ENCODE results near the gene EXOSC9. TPM values are rescaled to one million over a fixed set of nuclear protein-coding genes. Genes with fewer than 3 reads are reported as not detected.

The EXOSC9 gene
- total RNA-seq, 1 experiment from 2014 or later: 19.3 TPM

GRCh38 chr4:121842862-121843261 lies 41.7 kb downstream of the EXOSC9 start:
- Histone ChIP-seq H3K9me3 (ENCODE audit: control insufficient read depth, insufficient read depth, low read depth, low read length) (no peaks in the 10 kb centered on the region), H3K36me3 (ENCODE audit: control insufficient read depth, insufficient read depth, low read length) (no peaks in the 10 kb centered on the region), H3K27me3 (ENCODE audit: control insufficient read depth, insufficient read depth, low read length) (no peaks in the 10 kb centered on the region), H3K27ac (ENCODE audit: low read length) (no peak overlapping the region), H3K4me3 (ENCODE audit: low read depth in 2 of 2, low read length in 2 of 2) (no peak overlapping the region), H3K4me1 (ENCODE audit: control insufficient read depth, insufficient read depth, low read length) (no peaks in the 10 kb centered on the region)
- no peak for ATAC-seq
- no TSS peak for BruUV-seq (replicated peaks)
- TF ChIP-seq SIN3A (IDR thresholded peaks at IDR 0.05; ENCODE audit: borderline replicate concordance, insufficient read depth, low read depth, low read length): no peak
- TF ChIP-seq CTCF (IDR thresholded peaks at IDR 0.05): no peak
- no peak for TF ChIP-seq REST (IDR thresholded peaks at IDR 0.05; ENCODE audit: insufficient read depth in 1 of 2, low read depth in 2 of 2, low read length in 1 of 2)
- TF ChIP-seq TCF7L2 (IDR thresholded peaks at IDR 0.05; ENCODE audit: low read depth, low read length): no peak
- TF ChIP-seq POLR2AphosphoS5 (IDR thresholded peaks at IDR 0.05; ENCODE audit: low read depth, low read length): no peak
- in situ Hi-C loops (cut with HindIII; ENCODE audit: low pct_unique_long_range_greater_than_20kb, low sequenced_read_pairs): no loop called here
- ChIA-PET CTCF (no interaction called here), POLR2A (no interaction called here)
- intact Hi-C loops (cut with micrococcal nuclease; ENCODE audit: unreplicated experiment): no loop called here
- DNase-seq (ENCODE audit: low read depth, low spot score): no peak

GRCh38 chr4:121846662-121847061 lies 45.5 kb downstream of the EXOSC9 start:
- CTCF ChIA-PET: no interaction called here
- intact Hi-C loops (cut with micrococcal nuclease; ENCODE audit: unreplicated experiment) (no loop called here), in situ Hi-C loops (cut with HindIII; ENCODE audit: low pct_unique_long_range_greater_than_20kb, low sequenced_read_pairs) (no loop called here)
- DNase-seq (ENCODE audit: low read depth, low spot score): no peak
- no peak overlapping the region for H3K27ac ChIP-seq (ENCODE audit: low read length)
- no peaks in the 10 kb centered on the region for H3K4me1 ChIP-seq (ENCODE audit: control insufficient read depth, insufficient read depth, low read length)
- no TSS peak for BruUV-seq (replicated peaks)
- POLR2A ChIA-PET: no interaction called here
- TF ChIP-seq SIN3A (IDR thresholded peaks at IDR 0.05; ENCODE audit: borderline replicate concordance, insufficient read depth, low read depth, low read length) (no peak), TCF7L2 (IDR thresholded peaks at IDR 0.05; ENCODE audit: low read depth, low read length) (no peak), POLR2AphosphoS5 (IDR thresholded peaks at IDR 0.05; ENCODE audit: low read depth, low read length) (no peak), REST (IDR thresholded peaks at IDR 0.05; ENCODE audit: insufficient read depth in 1 of 2, low read depth in 2 of 2, low read length in 1 of 2) (no peak), CTCF (IDR thresholded peaks at IDR 0.05) (no peak)
- no peak overlapping the region for H3K4me3 ChIP-seq (ENCODE audit: low read depth in 2 of 2, low read length in 2 of 2)
- no peak for ATAC-seq
- no peaks in the 10 kb centered on the region for H3K9me3 ChIP-seq (ENCODE audit: control insufficient read depth, insufficient read depth, low read depth, low read length)
- no peaks in the 10 kb centered on the region for H3K36me3 ChIP-seq (ENCODE audit: control insufficient read depth, insufficient read depth, low read length)
- no peaks in the 10 kb centered on the region for H3K27me3 ChIP-seq (ENCODE audit: control insufficient read depth, insufficient read depth, low read length)

Measured in Panc1 (cell line).